SK-N-SH treated with all-trans-retinoic acid at 6 μM for 48 hours (cell line): Measurements from ENCODE around the gene SEZ6L2.

Experiments
- ATAC-seq: fragments of 200-7000 bp; cut with Tn5 transposase; 3 replicates; pipeline ENCODE4 v1.9.1; 2020; ENCODE audit warnings: mild to moderate bottlenecking, moderate library complexity
- ARNTL ChIP-seq: fragments of 450-650 bp; formaldehyde crosslinking; IDR thresholded peaks from 2 replicates; pipeline ENCODE4 v1.5.0; 2020; ENCODE audit warnings: low read depth, mild to moderate bottlenecking, moderate library complexity, borderline replicate concordance
- BACH2 ChIP-seq: fragments of 250-450 bp; sonication (Bioruptor Pico); IDR thresholded peaks from 2 replicates; pipeline ENCODE4 v1.9.0; 2021; ENCODE audit warnings: mild to moderate bottlenecking, borderline replicate concordance
- CSDC2 ChIP-seq: fragments of 250-450 bp; sonication (Bioruptor Pico); IDR thresholded peaks from 2 replicates; pipeline ENCODE4 v1.5.0; 2020; ENCODE audit warnings: mild to moderate bottlenecking, moderate library complexity
- ESRRG ChIP-seq: fragments of 250-450 bp; sonication (Bioruptor Pico); IDR thresholded peaks from 2 replicates; pipeline ENCODE4 v1.6.1; 2021; ENCODE audit warnings: mild to moderate bottlenecking
- GLIS3 ChIP-seq: fragments of 250-450 bp; sonication (Bioruptor Pico); IDR thresholded peaks from 2 replicates; pipeline ENCODE4 v1.5.0; 2020; ENCODE audit warnings: mild to moderate bottlenecking, moderate library complexity
- ISL1 ChIP-seq: fragments of 250-450 bp; sonication (Bioruptor Pico); IDR thresholded peaks from 2 replicates; pipeline ENCODE4 v2.1.2; 2022; ENCODE audit warnings: mild to moderate bottlenecking, moderate library complexity
- OSR1 ChIP-seq: fragments of 250-450 bp; sonication (Bioruptor Pico); IDR thresholded peaks from 2 replicates; pipeline ENCODE4 v1.8.0; 2022; ENCODE audit warnings: moderate library complexity, mild to moderate bottlenecking, inconsistent platforms
- PPARA ChIP-seq: fragments of 250-450 bp; sonication (Bioruptor Pico); IDR thresholded peaks from 2 replicates; pipeline ENCODE4 v1.5.0; 2020; ENCODE audit warnings: mild to moderate bottlenecking, borderline replicate concordance
- RARB ChIP-seq: fragments of 250-450 bp; sonication (Bioruptor Pico); IDR thresholded peaks from 2 replicates; pipeline ENCODE4 v1.8.0; 2021; ENCODE audit warnings: mild to moderate bottlenecking, moderate library complexity
- SNAI2 ChIP-seq: fragments of 250-450 bp; sonication (Bioruptor Pico); IDR thresholded peaks from 2 replicates; pipeline ENCODE4 v1.5.0; 2020; ENCODE audit warnings: mild to moderate bottlenecking, moderate library complexity
- TOX ChIP-seq: fragments of 250-450 bp; sonication (Bioruptor Pico); IDR thresholded peaks from 2 replicates; pipeline ENCODE4 v1.8.0; 2021; ENCODE audit warnings: mild to moderate bottlenecking, moderate library complexity, borderline replicate concordance
- ZC3H10 ChIP-seq: fragments of 250-450 bp; sonication (Bioruptor Pico); IDR thresholded peaks from 2 replicates; pipeline ENCODE4 v1.5.1; 2021; ENCODE audit warnings: mild to moderate bottlenecking, moderate library complexity
- ZFP3 ChIP-seq: fragments of 250-450 bp; sonication (Bioruptor Pico); IDR thresholded peaks from 2 replicates; pipeline ENCODE4 v1.5.0; 2020; ENCODE audit warnings: mild to moderate bottlenecking, moderate library complexity
- ZFP30 ChIP-seq: fragments of 450-650 bp; formaldehyde crosslinking; IDR thresholded peaks from 2 replicates; pipeline ENCODE4 v1.5.0; 2022; ENCODE audit warnings: mild to moderate bottlenecking, moderate library complexity
- ZNF565 ChIP-seq: fragments of 450-650 bp; formaldehyde crosslinking; conservative IDR thresholded peaks from 2 replicates; pipeline ENCODE4 v1.5.0; 2020; ENCODE audit warnings: low read depth, mild to moderate bottlenecking, moderate library complexity
- ZNF70 ChIP-seq: fragments of 450-650 bp; formaldehyde crosslinking; IDR thresholded peaks from 2 replicates; pipeline ENCODE4 v1.5.0; 2020; ENCODE audit warnings: mild to moderate bottlenecking, moderate library complexity
- ZNF8 ChIP-seq: fragments of 450-650 bp; formaldehyde crosslinking; IDR thresholded peaks from 2 replicates; pipeline ENCODE4 v1.5.0; 2020; ENCODE audit warnings: mild to moderate bottlenecking, moderate library complexity
- TF ChIP-seq, protein P1 (sequence below): fragments of 250-450 bp; sonication (Bioruptor Pico); IDR thresholded peaks from 2 replicates; pipeline ENCODE4 v1.5.1; 2021; ENCODE audit warnings: mild to moderate bottlenecking, moderate library complexity
- TF ChIP-seq, protein P2 (sequence below): fragments of 250-450 bp; sonication (Bioruptor Pico); IDR thresholded peaks from 2 replicates; pipeline ENCODE4 v1.8.0; 2021; ENCODE audit warnings: low read depth, mild to moderate bottlenecking, moderate library complexity, borderline replicate concordance
- TF ChIP-seq, protein P3 (sequence below): fragments of 250-450 bp; sonication (Bioruptor Pico); IDR thresholded peaks from 2 replicates; pipeline ENCODE4 v1.5.1; 2020; ENCODE audit warnings: low read depth, mild to moderate bottlenecking, moderate library complexity
- TF ChIP-seq, protein P4 (sequence below): fragments of 250-450 bp; sonication (Bioruptor Pico); IDR thresholded peaks from 2 replicates; pipeline ENCODE4 v1.5.0; 2020; ENCODE audit warnings: mild to moderate bottlenecking, moderate library complexity

The SEZ6L2 gene

DNA sequence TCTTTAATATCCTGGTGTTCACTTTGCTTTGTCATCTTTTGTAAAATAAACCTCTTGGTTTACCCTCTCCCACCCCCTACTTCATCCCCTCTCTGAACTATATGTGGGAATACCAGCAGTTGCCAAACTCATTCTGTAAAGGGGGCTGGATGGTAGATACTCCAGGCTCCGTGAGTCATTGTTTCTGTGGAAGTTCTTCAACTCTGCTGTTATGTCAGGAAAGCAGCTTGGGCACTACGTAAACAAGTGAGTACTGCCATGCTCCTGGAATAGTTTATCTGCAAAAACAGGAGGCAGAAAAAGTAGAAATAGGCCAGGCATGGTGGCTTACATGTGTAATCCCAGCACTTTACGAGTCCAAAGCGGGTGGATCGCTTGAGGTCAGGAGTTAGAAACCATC, 61.5 kb downstream of the SEZ6L2 start:
- TF ChIP-seq ZFP3 (no peak), ZNF565 (CRISPR knock-in tag) (no peak), ZC3H10 (no peak), GLIS3 (no peak), OSR1 (CRISPR knock-in tag) (no peak), TOX (no peak), RARB (CRISPR knock-in tag) (no peak), PPARA (CRISPR knock-in tag) (no peak), ESRRG (CRISPR knock-in tag) (no peak), ISL1 (CRISPR knock-in tag) (no peak), ZFP30 (no peak), ZNF8 (no peak)
- TF ChIP-seq, protein P1, sequence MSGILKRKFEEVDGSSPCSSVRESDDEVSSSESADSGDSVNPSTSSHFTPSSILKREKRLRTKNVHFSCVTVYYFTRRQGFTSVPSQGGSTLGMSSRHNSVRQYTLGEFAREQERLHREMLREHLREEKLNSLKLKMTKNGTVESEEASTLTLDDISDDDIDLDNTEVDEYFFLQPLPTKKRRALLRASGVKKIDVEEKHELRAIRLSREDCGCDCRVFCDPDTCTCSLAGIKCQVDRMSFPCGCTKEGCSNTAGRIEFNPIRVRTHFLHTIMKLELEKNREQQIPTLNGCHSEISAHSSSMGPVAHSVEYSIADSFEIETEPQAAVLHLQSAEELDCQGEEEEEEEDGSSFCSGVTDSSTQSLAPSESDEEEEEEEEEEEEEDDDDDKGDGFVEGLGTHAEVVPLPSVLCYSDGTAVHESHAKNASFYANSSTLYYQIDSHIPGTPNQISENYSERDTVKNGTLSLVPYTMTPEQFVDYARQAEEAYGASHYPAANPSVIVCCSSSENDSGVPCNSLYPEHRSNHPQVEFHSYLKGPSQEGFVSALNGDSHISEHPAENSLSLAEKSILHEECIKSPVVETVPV (CRISPR knock-in tag), result no peak
- TF ChIP-seq, protein P2, sequence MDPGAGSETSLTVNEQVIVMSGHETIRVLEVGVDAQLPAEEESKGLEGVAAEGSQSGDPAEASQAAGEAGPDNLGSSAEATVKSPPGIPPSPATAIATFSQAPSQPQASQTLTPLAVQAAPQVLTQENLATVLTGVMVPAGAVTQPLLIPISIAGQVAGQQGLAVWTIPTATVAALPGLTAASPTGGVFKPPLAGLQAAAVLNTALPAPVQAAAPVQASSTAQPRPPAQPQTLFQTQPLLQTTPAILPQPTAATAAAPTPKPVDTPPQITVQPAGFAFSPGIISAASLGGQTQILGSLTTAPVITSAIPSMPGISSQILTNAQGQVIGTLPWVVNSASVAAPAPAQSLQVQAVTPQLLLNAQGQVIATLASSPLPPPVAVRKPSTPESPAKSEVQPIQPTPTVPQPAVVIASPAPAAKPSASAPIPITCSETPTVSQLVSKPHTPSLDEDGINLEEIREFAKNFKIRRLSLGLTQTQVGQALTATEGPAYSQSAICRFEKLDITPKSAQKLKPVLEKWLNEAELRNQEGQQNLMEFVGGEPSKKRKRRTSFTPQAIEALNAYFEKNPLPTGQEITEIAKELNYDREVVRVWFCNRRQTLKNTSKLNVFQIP (CRISPR knock-in tag), result no peak
- TF ChIP-seq, protein P3, sequence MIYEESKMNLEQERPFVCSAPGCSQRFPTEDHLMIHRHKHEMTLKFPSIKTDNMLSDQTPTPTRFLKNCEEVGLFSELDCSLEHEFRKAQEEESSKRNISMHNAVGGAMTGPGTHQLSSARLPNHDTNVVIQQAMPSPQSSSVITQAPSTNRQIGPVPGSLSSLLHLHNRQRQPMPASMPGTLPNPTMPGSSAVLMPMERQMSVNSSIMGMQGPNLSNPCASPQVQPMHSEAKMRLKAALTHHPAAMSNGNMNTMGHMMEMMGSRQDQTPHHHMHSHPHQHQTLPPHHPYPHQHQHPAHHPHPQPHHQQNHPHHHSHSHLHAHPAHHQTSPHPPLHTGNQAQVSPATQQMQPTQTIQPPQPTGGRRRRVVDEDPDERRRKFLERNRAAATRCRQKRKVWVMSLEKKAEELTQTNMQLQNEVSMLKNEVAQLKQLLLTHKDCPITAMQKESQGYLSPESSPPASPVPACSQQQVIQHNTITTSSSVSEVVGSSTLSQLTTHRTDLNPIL, result no peak
- TF ChIP-seq, protein P4, sequence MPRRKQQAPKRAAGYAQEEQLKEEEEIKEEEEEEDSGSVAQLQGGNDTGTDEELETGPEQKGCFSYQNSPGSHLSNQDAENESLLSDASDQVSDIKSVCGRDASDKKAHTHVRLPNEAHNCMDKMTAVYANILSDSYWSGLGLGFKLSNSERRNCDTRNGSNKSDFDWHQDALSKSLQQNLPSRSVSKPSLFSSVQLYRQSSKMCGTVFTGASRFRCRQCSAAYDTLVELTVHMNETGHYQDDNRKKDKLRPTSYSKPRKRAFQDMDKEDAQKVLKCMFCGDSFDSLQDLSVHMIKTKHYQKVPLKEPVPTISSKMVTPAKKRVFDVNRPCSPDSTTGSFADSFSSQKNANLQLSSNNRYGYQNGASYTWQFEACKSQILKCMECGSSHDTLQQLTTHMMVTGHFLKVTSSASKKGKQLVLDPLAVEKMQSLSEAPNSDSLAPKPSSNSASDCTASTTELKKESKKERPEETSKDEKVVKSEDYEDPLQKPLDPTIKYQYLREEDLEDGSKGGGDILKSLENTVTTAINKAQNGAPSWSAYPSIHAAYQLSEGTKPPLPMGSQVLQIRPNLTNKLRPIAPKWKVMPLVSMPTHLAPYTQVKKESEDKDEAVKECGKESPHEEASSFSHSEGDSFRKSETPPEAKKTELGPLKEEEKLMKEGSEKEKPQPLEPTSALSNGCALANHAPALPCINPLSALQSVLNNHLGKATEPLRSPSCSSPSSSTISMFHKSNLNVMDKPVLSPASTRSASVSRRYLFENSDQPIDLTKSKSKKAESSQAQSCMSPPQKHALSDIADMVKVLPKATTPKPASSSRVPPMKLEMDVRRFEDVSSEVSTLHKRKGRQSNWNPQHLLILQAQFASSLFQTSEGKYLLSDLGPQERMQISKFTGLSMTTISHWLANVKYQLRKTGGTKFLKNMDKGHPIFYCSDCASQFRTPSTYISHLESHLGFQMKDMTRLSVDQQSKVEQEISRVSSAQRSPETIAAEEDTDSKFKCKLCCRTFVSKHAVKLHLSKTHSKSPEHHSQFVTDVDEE (CRISPR knock-in tag), result no peak
- no peak for ATAC-seq

DNA sequence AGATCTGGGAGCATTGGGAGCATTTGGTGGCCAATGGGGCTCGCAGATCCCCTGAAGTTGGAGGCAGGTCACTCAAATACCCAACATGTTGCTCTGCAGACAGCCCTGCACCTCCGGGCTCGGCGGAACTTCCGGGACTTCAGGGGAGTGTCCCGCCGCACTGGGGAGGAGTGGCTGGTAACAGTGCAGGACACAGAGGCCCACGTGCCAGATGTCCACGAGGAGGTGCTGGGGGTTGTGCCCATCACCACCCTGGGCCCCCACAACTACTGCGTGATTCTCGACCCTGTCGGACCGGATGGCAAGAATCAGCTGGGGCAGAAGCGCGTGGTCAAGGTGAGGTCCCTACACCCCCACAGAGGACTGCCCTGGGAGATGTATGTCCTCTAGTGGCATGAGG, 62.7 kb downstream of the SEZ6L2 start:
- ATAC-seq, result no peak
- no peak for TF ChIP-seq SNAI2
- TF ChIP-seq ZNF8, result no peak
- no peak for TF ChIP-seq ARNTL (CRISPR knock-in tag)
- TF ChIP-seq ZFP30, result no peak
- TF ChIP-seq, protein P3, result no peak
- no peak for TF ChIP-seq RARB (CRISPR knock-in tag)
- TF ChIP-seq, protein P1 (CRISPR knock-in tag), result no peak
- no peak for TF ChIP-seq TOX
- no peak for TF ChIP-seq CSDC2 (CRISPR knock-in tag)

DNA sequence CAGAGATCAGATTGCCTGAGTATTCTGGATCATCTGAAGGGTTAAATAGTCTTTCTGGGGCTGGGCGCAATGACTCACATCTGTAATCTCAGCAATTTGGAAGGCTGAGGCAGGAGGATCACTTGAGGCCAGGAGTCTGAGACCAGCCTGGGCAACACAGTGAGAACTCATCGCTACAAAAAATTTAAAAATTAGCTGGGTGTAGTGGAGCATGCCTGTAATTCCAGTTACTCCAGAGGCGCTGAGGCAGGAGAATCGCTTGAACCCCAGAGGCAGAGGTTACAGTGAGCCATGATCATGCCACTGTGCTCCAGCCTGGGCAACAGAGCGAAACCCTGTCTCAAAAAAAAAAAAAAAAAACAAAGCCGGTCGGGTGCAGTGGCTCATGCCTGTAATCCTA, 63.4 kb downstream of the SEZ6L2 start:
- ATAC-seq, result no peak
- no peak for TF ChIP-seq ZC3H10
- TF ChIP-seq BACH2 (CRISPR knock-in tag), result no peak
- TF ChIP-seq ESRRG (CRISPR knock-in tag), result no peak
- TF ChIP-seq, protein P1 (CRISPR knock-in tag), result no peak
- TF ChIP-seq ISL1 (CRISPR knock-in tag), result no peak
- TF ChIP-seq PPARA (CRISPR knock-in tag), result no peak
- TF ChIP-seq TOX, result no peak
- no peak for TF ChIP-seq ZNF70 (CRISPR knock-in tag)
- TF ChIP-seq GLIS3, result no peak
- TF ChIP-seq, all 23 proteins: peak for 0
